HepG2 (cell line): ENCODE data around the gene SLC39A3. TPM values are rescaled to one million over a fixed set of nuclear protein-coding genes. Genes with fewer than 3 reads are reported as not detected.
A peak's percentile ranks its signal among the peaks of the same experiment; 100 is the strongest.

Experiments
- DNMT3B ChIP-seq: conservative IDR thresholded peaks from 2 replicates; pipeline ENCODE4 v1.6.1; 2016; ENCODE audit warnings: missing biosample characterization, control low read depth
- EP300 ChIP-seq, 3 experiments: sonication (generic) in 1 of 3; formaldehyde crosslinking in 1 of 3; IDR thresholded peaks; 2 replicates each; pipeline versions ENCODE4 v1.5.1 to v1.6.1; 2011 to 2020; ENCODE audit warnings: low read depth in 2 of 3, low read length in 2 of 3, borderline replicate concordance in 1 of 3, improper control_type of control experiment in 1 of 3, mild to moderate bottlenecking in 1 of 3, missing genetic modification reagents in 1 of 3, moderate library complexity in 1 of 3
- GATA4 ChIP-seq: sonication (generic); IDR thresholded peaks from 2 replicates; pipeline ENCODE4 v1.6.1; 2016; ENCODE audit warnings: antibody characterized with exemption, low read depth, borderline replicate concordance
- HIC2 ChIP-seq: sonication (generic); formaldehyde crosslinking; IDR thresholded peaks from 2 replicates; pipeline ENCODE4 v1.9.0; 2022; ENCODE audit warnings: low read depth, missing genetic modification reagents
- KDM5A ChIP-seq: fragments of 200-600 bp; sonication (generic); IDR thresholded peaks from 2 replicates; pipeline ENCODE4 v1.7.0; 2018; ENCODE audit warnings: antibody characterized with exemption, mild to moderate bottlenecking, low read length, borderline replicate concordance
- KLF13 ChIP-seq: sonication (generic); formaldehyde crosslinking; IDR thresholded peaks from 2 replicates; pipeline ENCODE4 v1.4.0; 2020; ENCODE audit warnings: mild to moderate bottlenecking, missing genetic modification reagents
- MAZ ChIP-seq, 2 experiments: sonication (generic) in 1 of 2; formaldehyde crosslinking in 1 of 2; IDR thresholded peaks; 2 replicates each; pipeline versions ENCODE4 v1.5.0 to v1.6.1; 2012 to 2020; ENCODE audit warnings: low read depth in 2 of 2, mild to moderate bottlenecking in 2 of 2, borderline replicate concordance in 1 of 2, improper control_type of control experiment in 1 of 2, low read length in 1 of 2, missing genetic modification reagents in 1 of 2, moderate library complexity in 1 of 2
- SAFB2 ChIP-seq: sonication (generic); formaldehyde crosslinking; IDR thresholded peaks from 2 replicates; pipeline ENCODE4 v1.5.1; 2020; ENCODE audit warnings: missing genetic modification reagents, low read depth, mild to moderate bottlenecking, borderline replicate concordance
- SRF ChIP-seq: IDR thresholded peaks from 2 replicates; pipeline ENCODE4 v1.6.1; 2011; ENCODE audit warnings: mild to moderate bottlenecking, low read depth, low read length, moderate library complexity
- ZBTB3 ChIP-seq: sonication (generic); formaldehyde crosslinking; IDR thresholded peaks from 2 replicates; pipeline ENCODE4 v1.4.0; 2020; ENCODE audit warnings: low read depth, mild to moderate bottlenecking, moderate library complexity, missing genetic modification reagents, borderline replicate concordance
- ZFP41 ChIP-seq: sonication (generic); formaldehyde crosslinking; IDR thresholded peaks from 2 replicates; pipeline ENCODE4 v1.4.0; 2020; ENCODE audit warnings: mild to moderate bottlenecking, missing genetic modification reagents, borderline replicate concordance
- ZFP90 ChIP-seq: sonication (generic); formaldehyde crosslinking; IDR thresholded peaks from 2 replicates; pipeline ENCODE4 v1.8.0; 2022; ENCODE audit warnings: missing genetic modification reagents, mild to moderate bottlenecking, inconsistent platforms, borderline replicate concordance
- ZNF678 ChIP-seq: sonication (generic); formaldehyde crosslinking; IDR thresholded peaks from 2 replicates; pipeline ENCODE4 v1.4.0; 2020; ENCODE audit warnings: mild to moderate bottlenecking, missing genetic modification reagents
- ZNF773 ChIP-seq: sonication (generic); formaldehyde crosslinking; IDR thresholded peaks from 2 replicates; pipeline ENCODE4 v1.4.0; 2020; ENCODE audit warnings: missing genetic modification reagents, borderline replicate concordance
- ZNF775 ChIP-seq: sonication (generic); formaldehyde crosslinking; IDR thresholded peaks from 2 replicates; pipeline ENCODE4 v1.4.0; 2020; ENCODE audit warnings: missing genetic modification reagents, mild to moderate bottlenecking, moderate library complexity, borderline replicate concordance
- ZNF839 ChIP-seq: sonication (generic); formaldehyde crosslinking; IDR thresholded peaks from 2 replicates; pipeline ENCODE4 v1.4.0; 2020; ENCODE audit warnings: missing genetic modification reagents, mild to moderate bottlenecking, borderline replicate concordance
- ZNF841 ChIP-seq: sonication (generic); formaldehyde crosslinking; IDR thresholded peaks from 2 replicates; pipeline ENCODE4 v1.8.1; 2023; ENCODE audit warnings: missing genetic modification reagents, borderline replicate concordance
- polyA plus RNA-seq, 8 experiments: library from polyadenylated mRNA; depleted of rRNA in 3 of 8; stranded (reverse) in 7 of 8; unstranded in 1 of 8; fragments of >200 nt; fragmentation: Illumina TruSeq in 4 of 8; extraction: Trizol in 4 of 8; gene quantifications; 2 replicates each; pipeline versions ENCODE4 v1.2.1 to v1.2.3, GENCODE V29; 2011 to 2016; ENCODE audit warnings: low read depth in 4 of 8, missing spikeins in 1 of 8, mixed read lengths in 1 of 8; ENCODE audit not compliant: insufficient read depth in 1 of 8
- total RNA-seq, 5 experiments: library from RNA; depleted of rRNA; stranded (reverse); fragments of >200 nt; fragmentation: Illumina TruSeq; extraction: Trizol; gene quantifications; 2 replicates each; pipeline ENCODE4 v1.2.3, GENCODE V29; 2016; ENCODE audit warnings: low read depth in 1 of 5
- TF ChIP-seq, protein P1 (sequence below): IDR thresholded peaks from 2 replicates; pipeline ENCODE4 v1.6.1; 2016
- TF ChIP-seq, protein P2 (sequence below): sonication (generic); formaldehyde crosslinking; IDR thresholded peaks from 2 replicates; pipeline ENCODE4 v1.5.0; 2020; ENCODE audit warnings: mild to moderate bottlenecking, missing genetic modification reagents

Gene SLC39A3
- total and polyA plus RNA-seq, 2 of the 13 experiments (the other 11 are each of a cell fraction or from before 2014, with no cell fraction given): 33.6 to 41.6 TPM

GRCh38 chr19:2739602-2740313 is at the start of gene SLC39A3 (continued):
- TF ChIP-seq KLF13 (CRISPR knock-in tag): peak; percentile 74; the same call in 1 of the 2 replicates
- TF ChIP-seq MAZ (IDR thresholded peaks at IDR 0.05; ENCODE audit: borderline replicate concordance, low read depth, low read length): peak; percentile 85
- peak; percentile 87; the same call in 1 of the 2 replicates for TF ChIP-seq MAZ (CRISPR knock-in tag; IDR thresholded peaks at IDR 0.05; ENCODE audit: low read depth)
- TF ChIP-seq ZFP90 (CRISPR knock-in tag): peak; percentile 89
- peak; percentile 91 for TF ChIP-seq ZNF773 (CRISPR knock-in tag)
- TF ChIP-seq ZNF775 (CRISPR knock-in tag): no peak
- TF ChIP-seq DNMT3B (CRISPR knock-in tag): peak; percentile 100
- peak; percentile 91; the same call in 1 of the 2 replicates for TF ChIP-seq ZNF841 (CRISPR knock-in tag)
- peak; percentile 56; the same call in 1 of the 2 replicates for TF ChIP-seq HIC2 (CRISPR knock-in tag)
- TF ChIP-seq ZBTB3 (CRISPR knock-in tag): peak; percentile 54; the same call in 1 of the 2 replicates
- TF ChIP-seq, protein P1, sequence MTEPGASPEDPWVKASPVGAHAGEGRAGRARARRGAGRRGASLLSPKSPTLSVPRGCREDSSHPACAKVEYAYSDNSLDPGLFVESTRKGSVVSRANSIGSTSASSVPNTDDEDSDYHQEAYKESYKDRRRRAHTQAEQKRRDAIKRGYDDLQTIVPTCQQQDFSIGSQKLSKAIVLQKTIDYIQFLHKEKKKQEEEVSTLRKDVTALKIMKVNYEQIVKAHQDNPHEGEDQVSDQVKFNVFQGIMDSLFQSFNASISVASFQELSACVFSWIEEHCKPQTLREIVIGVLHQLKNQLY (CRISPR knock-in tag): peak; percentile 84
- TF ChIP-seq SRF: peak; percentile 73; the same call in 1 of the 2 replicates
- TF ChIP-seq, protein P2, sequence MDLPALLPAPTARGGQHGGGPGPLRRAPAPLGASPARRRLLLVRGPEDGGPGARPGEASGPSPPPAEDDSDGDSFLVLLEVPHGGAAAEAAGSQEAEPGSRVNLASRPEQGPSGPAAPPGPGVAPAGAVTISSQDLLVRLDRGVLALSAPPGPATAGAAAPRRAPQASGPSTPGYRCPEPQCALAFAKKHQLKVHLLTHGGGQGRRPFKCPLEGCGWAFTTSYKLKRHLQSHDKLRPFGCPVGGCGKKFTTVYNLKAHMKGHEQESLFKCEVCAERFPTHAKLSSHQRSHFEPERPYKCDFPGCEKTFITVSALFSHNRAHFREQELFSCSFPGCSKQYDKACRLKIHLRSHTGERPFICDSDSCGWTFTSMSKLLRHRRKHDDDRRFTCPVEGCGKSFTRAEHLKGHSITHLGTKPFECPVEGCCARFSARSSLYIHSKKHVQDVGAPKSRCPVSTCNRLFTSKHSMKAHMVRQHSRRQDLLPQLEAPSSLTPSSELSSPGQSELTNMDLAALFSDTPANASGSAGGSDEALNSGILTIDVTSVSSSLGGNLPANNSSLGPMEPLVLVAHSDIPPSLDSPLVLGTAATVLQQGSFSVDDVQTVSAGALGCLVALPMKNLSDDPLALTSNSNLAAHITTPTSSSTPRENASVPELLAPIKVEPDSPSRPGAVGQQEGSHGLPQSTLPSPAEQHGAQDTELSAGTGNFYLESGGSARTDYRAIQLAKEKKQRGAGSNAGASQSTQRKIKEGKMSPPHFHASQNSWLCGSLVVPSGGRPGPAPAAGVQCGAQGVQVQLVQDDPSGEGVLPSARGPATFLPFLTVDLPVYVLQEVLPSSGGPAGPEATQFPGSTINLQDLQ (CRISPR knock-in tag): peak; percentile 95
- TF ChIP-seq SAFB2: no peak
- TF ChIP-seq ZFP41 (CRISPR knock-in tag): peak; percentile 78; the same call in 1 of the 2 replicates
- TF ChIP-seq GATA4: no peak
- no peak for TF ChIP-seq ZNF678 (CRISPR knock-in tag)
- TF ChIP-seq KDM5A: peak; percentile 86
- peak in 1 of 2 experiments; percentile 49; a peak in 1 of 4 replicates for TF ChIP-seq EP300 (IDR thresholded peaks at IDR 0.05; ENCODE audit: low read depth in 2 of 2, low read length in 2 of 2)
- no peak; the same call in 1 of the 2 replicates for TF ChIP-seq EP300 (CRISPR knock-in tag; IDR thresholded peaks at IDR 0.05; ENCODE audit: borderline replicate concordance)
- 0 out of 2 replicates have a peak, but pooled peaks have one; percentile 8 for TF ChIP-seq ZNF839
